ENCODE measurements around the gene ABHD3. TPM values are rescaled to one million over a fixed set of nuclear protein-coding genes. Genes with fewer than 3 reads are reported as not detected.
"Not testable (repeated sequence)": the region's sequence is repeated elsewhere in the genome, so short reads cannot be mapped to it uniquely, and the experiment has no call there.

ABHD3 gene
- total and polyA plus RNA-seq, 9 donors: 4.8 to 14.3 (median 11.2) TPM

DNA sequence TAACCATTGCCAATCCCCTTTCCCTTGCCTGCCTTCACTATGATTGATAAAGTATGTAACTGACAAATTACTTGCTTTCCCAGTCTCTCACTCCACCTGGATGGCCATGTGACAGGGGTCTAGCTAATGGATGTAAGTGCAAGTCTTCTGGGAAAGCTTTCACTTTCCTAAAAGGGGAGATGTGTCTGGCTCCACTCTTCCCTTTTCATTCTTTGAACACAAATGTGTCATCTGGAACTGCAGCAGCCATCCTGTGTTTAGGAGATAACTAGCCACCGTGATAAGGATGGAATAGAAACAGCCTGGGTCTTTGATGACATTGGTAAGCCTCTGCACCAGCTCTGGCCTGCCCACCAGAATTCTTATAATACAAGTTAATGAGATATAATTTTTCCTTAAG lies 54.3 kb downstream of the ABHD3 start:
- 64 to 78% (median 67%) methylated on average over 1 of the region's 1 CpG for WGBS, 3 donors
- no peak overlapping the region for H3K4me3 ChIP-seq

DNA sequence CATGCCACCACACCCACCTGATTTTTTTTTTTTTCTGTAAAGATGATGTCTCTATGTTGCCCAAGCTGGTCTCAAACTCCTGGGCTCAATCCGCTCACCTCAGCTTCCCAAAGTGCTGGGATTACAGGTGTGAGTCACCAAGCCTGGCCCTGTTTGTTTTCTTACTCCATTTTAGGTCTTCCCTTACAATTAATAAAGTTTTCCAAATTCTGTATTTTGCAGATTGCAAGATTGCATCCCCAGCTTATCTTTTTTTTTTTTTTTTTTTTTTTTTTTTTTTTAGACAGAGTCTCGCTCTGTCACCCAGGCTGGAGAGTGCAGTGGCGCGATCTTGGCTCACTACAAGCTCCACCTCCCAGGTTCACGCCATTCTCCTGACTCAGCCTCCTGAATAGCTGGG lies 64.2 kb downstream of the ABHD3 start:
- H3K9me3 ChIP-seq; H3K27ac ChIP-seq; H3K27me3 ChIP-seq; H3K4me1 ChIP-seq (ENCODE audit: insufficient read depth); H3K4me3 ChIP-seq; H3K36me3 ChIP-seq; intact Hi-C loops (cut with DNase I); DNase-seq: not testable (repeated sequence)
- 95 to 98% (median 97%) methylated on average over 5 of the region's 5 CpGs for WGBS, 3 donors

More for the DNA sequence above, 54.3 kb downstream of the ABHD3 start:
- Histone ChIP-seq H3K4me1 (ENCODE audit: insufficient read depth) (no peaks in the 10 kb centered on the region), H3K27ac (no peak overlapping the region), H3K27me3 (no peaks in the 10 kb centered on the region), H3K36me3 (no peaks in the 10 kb centered on the region), H3K9me3 (no peaks in the 10 kb centered on the region)
- intact Hi-C loops (cut with DNase I): no loop called here
- TF ChIP-seq POLR2A (IDR thresholded peaks at IDR 0.05): no peak
- TF ChIP-seq, protein P1, sequence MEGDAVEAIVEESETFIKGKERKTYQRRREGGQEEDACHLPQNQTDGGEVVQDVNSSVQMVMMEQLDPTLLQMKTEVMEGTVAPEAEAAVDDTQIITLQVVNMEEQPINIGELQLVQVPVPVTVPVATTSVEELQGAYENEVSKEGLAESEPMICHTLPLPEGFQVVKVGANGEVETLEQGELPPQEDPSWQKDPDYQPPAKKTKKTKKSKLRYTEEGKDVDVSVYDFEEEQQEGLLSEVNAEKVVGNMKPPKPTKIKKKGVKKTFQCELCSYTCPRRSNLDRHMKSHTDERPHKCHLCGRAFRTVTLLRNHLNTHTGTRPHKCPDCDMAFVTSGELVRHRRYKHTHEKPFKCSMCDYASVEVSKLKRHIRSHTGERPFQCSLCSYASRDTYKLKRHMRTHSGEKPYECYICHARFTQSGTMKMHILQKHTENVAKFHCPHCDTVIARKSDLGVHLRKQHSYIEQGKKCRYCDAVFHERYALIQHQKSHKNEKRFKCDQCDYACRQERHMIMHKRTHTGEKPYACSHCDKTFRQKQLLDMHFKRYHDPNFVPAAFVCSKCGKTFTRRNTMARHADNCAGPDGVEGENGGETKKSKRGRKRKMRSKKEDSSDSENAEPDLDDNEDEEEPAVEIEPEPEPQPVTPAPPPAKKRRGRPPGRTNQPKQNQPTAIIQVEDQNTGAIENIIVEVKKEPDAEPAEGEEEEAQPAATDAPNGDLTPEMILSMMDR (IDR thresholded peaks at IDR 0.05): no peak
- no peak for TF ChIP-seq EP300 (IDR thresholded peaks at IDR 0.05)
- DNase-seq: no peak

DNA sequence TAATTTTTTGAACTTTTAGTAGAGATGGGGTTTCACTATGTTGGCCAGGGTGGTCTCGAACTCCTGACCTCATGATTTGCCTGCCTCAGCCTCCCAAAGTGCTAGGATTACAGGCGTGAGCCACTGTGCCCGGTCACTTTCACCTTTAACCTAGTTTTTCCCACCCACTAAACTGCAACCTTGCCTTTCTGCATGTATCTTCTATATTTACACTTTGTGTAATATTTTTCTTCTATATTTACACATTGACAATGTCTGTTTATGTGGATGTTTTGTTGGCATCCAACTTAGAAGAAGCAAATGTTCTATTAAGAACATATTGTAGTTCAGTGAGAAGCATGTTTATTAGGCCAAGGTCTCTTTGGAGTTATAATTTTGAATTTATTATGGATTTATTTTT lies 65.8 kb downstream of the ABHD3 start:
- intact Hi-C loops (cut with DNase I): no loop called here
- no peaks in the 10 kb centered on the region for H3K27me3 ChIP-seq
- 42 to 85% (median 57%) methylated on average over 3 of the region's 3 CpGs for WGBS, 3 donors
- H3K27ac ChIP-seq: no peak overlapping the region
- TF ChIP-seq EP300 (IDR thresholded peaks at IDR 0.05): no peak
- TF ChIP-seq, protein P1 (IDR thresholded peaks at IDR 0.05): no peak
- no peak for TF ChIP-seq POLR2A (IDR thresholded peaks at IDR 0.05)
- H3K4me1 ChIP-seq (ENCODE audit: insufficient read depth): no peaks in the 10 kb centered on the region
- DNase-seq: no peak
- no peaks in the 10 kb centered on the region for H3K9me3 ChIP-seq
- H3K36me3 ChIP-seq: no peaks in the 10 kb centered on the region
- no peak overlapping the region for H3K4me3 ChIP-seq

DNA sequence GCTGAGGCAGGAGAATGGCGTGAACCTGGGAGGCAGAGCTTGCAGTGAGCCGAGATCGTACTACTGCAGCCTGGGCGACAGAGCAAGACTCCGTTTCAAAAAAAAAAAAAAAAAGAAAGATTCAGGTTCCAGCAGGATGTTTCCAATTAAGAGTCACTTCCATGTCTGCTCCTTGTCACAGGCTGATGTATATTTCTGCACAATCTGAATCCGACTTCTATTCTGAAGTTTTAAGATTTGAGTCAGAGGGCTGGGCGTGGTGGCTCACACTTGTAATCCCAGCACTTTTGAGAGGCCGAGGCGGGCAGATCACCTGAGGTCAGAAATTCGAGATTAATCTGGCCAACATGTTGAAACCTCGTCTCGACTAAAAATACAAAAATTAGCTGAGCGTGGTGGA lies 67.8 kb downstream of the ABHD3 start:
- no peaks in the 10 kb centered on the region for H3K36me3 ChIP-seq
- no peak overlapping the region for H3K4me3 ChIP-seq
- no peaks in the 10 kb centered on the region for H3K27me3 ChIP-seq
- no peaks in the 10 kb centered on the region for H3K4me1 ChIP-seq (ENCODE audit: insufficient read depth)
- DNase-seq: no peak
- intact Hi-C loops (cut with DNase I): no loop called here
- no peak overlapping the region for H3K27ac ChIP-seq
- TF ChIP-seq POLR2A (IDR thresholded peaks at IDR 0.05): no peak
- no peak for TF ChIP-seq EP300 (IDR thresholded peaks at IDR 0.05)
- TF ChIP-seq, protein P1 (IDR thresholded peaks at IDR 0.05): no peak
- 92 to 93% (median 93%) methylated on average over 13 of the region's 13 CpGs for WGBS, 3 donors
- H3K9me3 ChIP-seq: no peaks in the 10 kb centered on the region

DNA sequence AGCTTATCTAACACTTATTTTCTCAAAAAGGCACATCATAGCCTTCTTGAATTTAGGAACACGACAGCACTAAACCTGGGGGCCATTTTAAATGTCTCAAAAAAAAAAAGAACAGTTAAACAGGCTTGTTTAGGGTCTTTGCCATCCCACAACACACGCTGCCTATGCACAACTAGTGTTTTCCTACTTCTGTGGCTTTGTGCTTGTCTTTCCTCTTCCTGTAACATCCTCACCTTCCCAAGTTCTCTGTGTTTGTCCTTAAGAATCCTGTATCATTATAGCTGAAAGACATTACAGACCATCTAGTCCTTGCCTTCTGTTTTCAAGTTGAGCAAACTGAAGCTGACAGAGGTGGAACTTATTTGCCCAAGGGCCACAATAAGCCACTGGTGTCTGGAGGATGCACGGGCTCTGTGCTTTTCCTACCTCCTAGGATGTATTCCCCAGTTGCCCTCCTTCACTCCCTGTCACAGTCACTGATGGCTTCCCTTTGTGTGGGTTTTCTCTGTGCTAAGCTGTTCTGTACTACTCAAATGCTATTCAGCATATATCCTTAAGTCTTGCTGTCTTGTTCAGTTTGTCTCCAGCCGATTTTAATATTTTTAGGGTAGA lies 69.9 kb downstream of the ABHD3 start:
- Histone ChIP-seq H3K4me3 (no peak overlapping the region), H3K27me3 (no peaks in the 10 kb centered on the region), H3K36me3 (no peaks in the 10 kb centered on the region), H3K4me1 (ENCODE audit: insufficient read depth) (no peaks in the 10 kb centered on the region), H3K27ac (no peak overlapping the region), H3K9me3 (no peaks in the 10 kb centered on the region)
- 79 to 83% (median 82%) methylated on average over 4 of the region's 4 CpGs for WGBS, 3 donors
- no peak for DNase-seq
- intact Hi-C loops (cut with DNase I): no loop called here
- no peak for TF ChIP-seq POLR2A (IDR thresholded peaks at IDR 0.05)
- no peak for TF ChIP-seq EP300 (IDR thresholded peaks at IDR 0.05)
- TF ChIP-seq, protein P1 (IDR thresholded peaks at IDR 0.05): no peak
